ENCODE results near the gene CDC16. TPM values are rescaled to one million over a fixed set of nuclear protein-coding genes. Genes with fewer than 3 reads are reported as not detected.

CDC16 gene
- total RNA-seq, 1 donor from 2014 or later, result 80.4 TPM

- intact Hi-C loops (cut with micrococcal nuclease), result no loop called here
- no peak overlapping the region for H3K27ac Mint-ChIP-seq
- peaks cover 17% of the 10 kb centered on the region for H3K4me1 Mint-ChIP-seq (ENCODE audit: low read depth)
- peaks cover 66% of the 10 kb centered on the region for H3K36me3 Mint-ChIP-seq (ENCODE audit: low read depth)
- no peaks in the 10 kb centered on the region for H3K27me3 Mint-ChIP-seq (ENCODE audit: low read depth)
- no peak overlapping the region for H3K4me3 Mint-ChIP-seq (ENCODE audit: low read depth)
- H3K9me3 Mint-ChIP-seq, result no peaks in the 10 kb centered on the region
- no peak for DNase-seq (ENCODE audit: low spot score)
Observed at GRCh38 chr13:114272977-114273376, 38.3 kb downstream of the CDC16 start.

GRCh38 chr13:114275304-114275703, 40.6 kb downstream of the CDC16 start:
- intact Hi-C loops (cut with micrococcal nuclease), result no loop called here
- Mint-ChIP-seq H3K4me3 (ENCODE audit: low read depth) (no peak overlapping the region), H3K9me3 (no peaks in the 10 kb centered on the region), H3K4me1 (ENCODE audit: low read depth) (peaks cover 17% of the 10 kb centered on the region), H3K27ac (no peak overlapping the region), H3K36me3 (ENCODE audit: low read depth) (peaks cover 60% of the 10 kb centered on the region), H3K27me3 (ENCODE audit: low read depth) (no peaks in the 10 kb centered on the region)
- DNase-seq (ENCODE audit: low spot score), result no peak

DNA sequence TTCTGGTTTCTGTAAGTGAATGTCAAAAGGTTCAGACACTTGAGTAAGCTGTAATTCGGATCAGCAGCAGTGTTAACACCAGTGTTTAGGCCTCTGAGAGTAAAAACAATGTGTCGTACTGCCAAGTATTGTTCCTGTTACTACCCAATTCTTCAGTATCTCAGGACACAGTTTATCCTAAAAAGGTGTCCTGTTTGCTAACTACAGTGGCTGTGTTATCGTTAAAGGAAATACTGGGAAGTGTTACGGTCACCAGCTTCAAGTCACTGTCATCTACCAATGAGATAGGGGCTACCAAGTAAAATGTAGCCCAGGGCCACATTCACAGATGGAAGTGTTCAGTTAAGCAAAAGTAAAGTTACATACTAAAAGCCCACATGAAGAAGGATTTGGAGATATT, 44.4 kb downstream of the CDC16 start:
- H3K27ac Mint-ChIP-seq, result peak overlapping the region; percentile 92
- no peaks in the 10 kb centered on the region for H3K27me3 Mint-ChIP-seq (ENCODE audit: low read depth)
- H3K36me3 Mint-ChIP-seq (ENCODE audit: low read depth), result peaks cover 49% of the 10 kb centered on the region
- H3K4me1 Mint-ChIP-seq (ENCODE audit: low read depth), result peaks cover 34% of the 10 kb centered on the region
- intact Hi-C loops (cut with micrococcal nuclease), result no loop called here
- no peaks in the 10 kb centered on the region for H3K9me3 Mint-ChIP-seq
- DNase-seq (ENCODE audit: low spot score), result no peak
- no peak overlapping the region for H3K4me3 Mint-ChIP-seq (ENCODE audit: low read depth)

- Mint-ChIP-seq H3K27ac (peak overlapping the region; percentile 92), H3K4me3 (ENCODE audit: low read depth) (peak overlapping the region; percentile 74), H3K36me3 (ENCODE audit: low read depth) (peaks cover 48% of the 10 kb centered on the region), H3K9me3 (no peaks in the 10 kb centered on the region), H3K27me3 (ENCODE audit: low read depth) (no peaks in the 10 kb centered on the region), H3K4me1 (ENCODE audit: low read depth) (peaks cover 38% of the 10 kb centered on the region)
- no peak for DNase-seq (ENCODE audit: low spot score)
- intact Hi-C loops (cut with micrococcal nuclease), result loop anchor here (2.0 kb wide), 1 partner anchor 45 kb away; the partner anchor contains the start of gene CDC16
Observed at GRCh38 chr13:114279758-114280355, 45.2 kb downstream of the CDC16 start.

- H3K27ac Mint-ChIP-seq, result peak within 1 kb of the TSS; percentile 95
- intact Hi-C loops (cut with micrococcal nuclease), result loop anchor here (1.0 to 2.0 kb wide), 2 partner anchors 33 to 47 kb away; partner anchors contain the start of genes CDC16 and CHAMP1
- no peaks in the 10 kb centered on the region for H3K9me3 Mint-ChIP-seq
- H3K27me3 Mint-ChIP-seq (ENCODE audit: low read depth), result no peaks in the 10 kb centered on the region
- DNase-seq (ENCODE audit: low spot score), result peak; percentile 84
- peak within 1 kb of the TSS; percentile 85 for H3K4me3 Mint-ChIP-seq (ENCODE audit: low read depth)
- H3K36me3 Mint-ChIP-seq (ENCODE audit: low read depth), result peaks cover 50% of the 10 kb centered on the region
- peaks cover 35% of the 10 kb centered on the region for H3K4me1 Mint-ChIP-seq (ENCODE audit: low read depth)
Observed at GRCh38 chr13:114281351-114282040, 46.8 kb downstream of the CDC16 start, which contains the start of gene UPF3A. TSS of gene UPF3A (plus strand) at chr13:114281601. CDS start at chr13:114281640, 39 bp downstream.

DNA sequence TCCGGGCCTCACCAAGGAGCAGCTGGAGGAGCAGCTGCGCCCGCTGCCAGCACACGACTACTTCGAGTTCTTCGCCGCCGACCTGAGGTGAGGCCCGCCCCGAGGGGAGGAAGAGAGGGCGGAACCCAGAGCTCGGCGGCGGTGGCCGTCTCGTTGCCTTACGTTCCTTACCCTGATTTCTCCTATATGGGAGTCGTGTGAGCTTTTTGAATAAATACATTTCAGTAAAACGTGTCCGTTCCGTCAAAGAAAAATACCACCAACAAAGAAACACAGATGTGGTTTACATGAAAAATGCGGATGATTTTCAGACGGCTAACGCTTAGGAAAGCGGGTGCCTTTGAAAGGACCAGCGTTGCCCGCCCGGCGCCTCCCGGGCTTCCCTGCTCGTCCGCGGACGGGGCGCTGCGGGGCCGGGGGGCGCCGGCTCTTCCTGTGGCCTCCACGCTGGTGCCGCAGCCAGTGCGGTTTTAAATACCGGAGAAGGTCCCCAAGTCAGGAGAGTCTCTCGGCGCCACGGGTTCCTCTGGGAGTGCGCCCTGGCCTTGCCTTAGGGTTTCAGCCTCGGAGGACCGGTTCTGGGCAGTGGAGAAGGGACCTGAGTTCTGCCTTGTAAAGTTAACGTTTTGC, 47.5 kb downstream of the CDC16 start:
- H3K4me1 Mint-ChIP-seq (ENCODE audit: low read depth), result peaks cover 35% of the 10 kb centered on the region
- no peaks in the 10 kb centered on the region for H3K27me3 Mint-ChIP-seq (ENCODE audit: low read depth)
- peaks cover 55% of the 10 kb centered on the region for H3K36me3 Mint-ChIP-seq (ENCODE audit: low read depth)
- intact Hi-C loops (cut with micrococcal nuclease), result no loop called here
- H3K4me3 Mint-ChIP-seq (ENCODE audit: low read depth), result peak overlapping the region; percentile 85
- peak overlapping the region; percentile 86 for H3K27ac Mint-ChIP-seq
- H3K9me3 Mint-ChIP-seq, result no peaks in the 10 kb centered on the region
- peak; percentile 77 for DNase-seq (ENCODE audit: low spot score)

GRCh38 chr13:114283576-114283975, 48.9 kb downstream of the CDC16 start:
- H3K27me3 Mint-ChIP-seq (ENCODE audit: low read depth), result no peaks in the 10 kb centered on the region
- H3K4me1 Mint-ChIP-seq (ENCODE audit: low read depth), result peaks cover 35% of the 10 kb centered on the region
- intact Hi-C loops (cut with micrococcal nuclease), result no loop called here
- H3K9me3 Mint-ChIP-seq, result no peaks in the 10 kb centered on the region
- H3K27ac Mint-ChIP-seq, result peak overlapping the region; percentile 27
- peaks cover 60% of the 10 kb centered on the region for H3K36me3 Mint-ChIP-seq (ENCODE audit: low read depth)
- H3K4me3 Mint-ChIP-seq (ENCODE audit: low read depth), result peak overlapping the region; percentile 68
- DNase-seq (ENCODE audit: low spot score), result no peak

DNA sequence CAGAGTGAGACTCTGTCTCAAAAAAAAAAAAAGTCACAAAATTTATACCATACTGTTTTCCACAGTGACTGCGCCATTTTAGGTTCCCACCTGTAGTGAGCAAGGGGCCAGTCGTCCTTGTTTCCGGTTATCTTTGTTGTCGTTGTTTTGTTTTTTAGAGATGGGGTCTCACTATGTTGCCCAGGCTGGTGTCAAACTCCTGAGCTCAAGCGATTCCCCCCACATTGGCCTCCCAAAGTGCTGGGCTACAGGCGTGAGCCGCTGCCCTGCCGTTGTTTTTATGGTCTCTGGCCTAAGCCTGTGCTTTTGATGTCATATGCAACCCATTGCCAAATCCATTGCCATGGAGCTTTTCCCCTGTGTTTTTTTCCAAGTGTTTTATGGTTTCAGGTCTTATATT, 50.0 kb downstream of the CDC16 start:
- Mint-ChIP-seq H3K9me3 (no peaks in the 10 kb centered on the region), H3K27ac (no peak overlapping the region), H3K4me1 (ENCODE audit: low read depth) (peaks cover 30% of the 10 kb centered on the region), H3K27me3 (ENCODE audit: low read depth) (no peaks in the 10 kb centered on the region), H3K36me3 (ENCODE audit: low read depth) (peaks cover 63% of the 10 kb centered on the region), H3K4me3 (ENCODE audit: low read depth) (peak overlapping the region; percentile 30)
- intact Hi-C loops (cut with micrococcal nuclease), result no loop called here
- no peak for DNase-seq (ENCODE audit: low spot score)

GRCh38 chr13:114285166-114285808, 50.6 kb downstream of the CDC16 start:
- no peak for DNase-seq (ENCODE audit: low spot score)
- Mint-ChIP-seq H3K4me1 (ENCODE audit: low read depth) (peaks cover 25% of the 10 kb centered on the region), H3K27me3 (ENCODE audit: low read depth) (no peaks in the 10 kb centered on the region), H3K9me3 (no peaks in the 10 kb centered on the region), H3K27ac (no peak overlapping the region), H3K4me3 (ENCODE audit: low read depth) (peak overlapping the region; percentile 18), H3K36me3 (ENCODE audit: low read depth) (peaks cover 62% of the 10 kb centered on the region)
- intact Hi-C loops (cut with micrococcal nuclease), result no loop called here

GRCh38 chr13:114286808-114287207, 52.1 kb downstream of the CDC16 start:
- Mint-ChIP-seq H3K4me1 (ENCODE audit: low read depth) (peaks cover 19% of the 10 kb centered on the region), H3K9me3 (no peaks in the 10 kb centered on the region), H3K36me3 (ENCODE audit: low read depth) (peaks cover 66% of the 10 kb centered on the region), H3K27me3 (ENCODE audit: low read depth) (no peaks in the 10 kb centered on the region), H3K4me3 (ENCODE audit: low read depth) (no peak overlapping the region), H3K27ac (no peak overlapping the region)
- intact Hi-C loops (cut with micrococcal nuclease), result no loop called here
- DNase-seq (ENCODE audit: low spot score), result no peak

DNA sequence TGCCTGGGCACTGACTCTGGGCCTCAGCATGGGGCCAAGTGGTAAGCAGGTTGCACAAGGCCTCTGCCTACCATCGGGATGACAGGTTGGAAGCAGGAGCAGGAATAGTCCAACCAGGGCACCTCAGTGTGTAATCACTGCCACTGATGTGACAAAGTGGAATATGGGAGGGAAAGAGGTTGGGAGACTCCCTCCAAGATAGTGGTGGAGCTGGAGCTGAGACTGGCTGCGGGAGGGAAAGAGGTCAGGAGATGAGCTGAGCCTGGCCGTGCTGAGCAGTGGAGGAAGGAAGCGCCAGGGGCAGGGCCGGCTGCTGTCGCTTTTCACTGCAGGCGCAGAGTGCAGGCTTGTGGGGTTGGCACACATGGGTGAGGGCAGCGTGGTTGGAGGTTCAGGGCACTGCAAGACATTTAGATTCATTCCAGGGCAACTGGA, 53.5 kb downstream of the CDC16 start:
- Mint-ChIP-seq H3K36me3 (ENCODE audit: low read depth) (peaks cover 78% of the 10 kb centered on the region), H3K4me1 (ENCODE audit: low read depth) (peaks cover 16% of the 10 kb centered on the region), H3K9me3 (no peaks in the 10 kb centered on the region), H3K27me3 (ENCODE audit: low read depth) (no peaks in the 10 kb centered on the region), H3K27ac (peak overlapping the region; percentile 1), H3K4me3 (ENCODE audit: low read depth) (no peak overlapping the region)
- intact Hi-C loops (cut with micrococcal nuclease), result no loop called here
- no peak for DNase-seq (ENCODE audit: low spot score)

- H3K4me3 Mint-ChIP-seq (ENCODE audit: low read depth), result no peak overlapping the region
- H3K4me1 Mint-ChIP-seq (ENCODE audit: low read depth), result no peaks in the 10 kb centered on the region
- no peak overlapping the region for H3K27ac Mint-ChIP-seq
- H3K27me3 Mint-ChIP-seq (ENCODE audit: low read depth), result no peaks in the 10 kb centered on the region
- intact Hi-C loops (cut with micrococcal nuclease), result no loop called here
- no peaks in the 10 kb centered on the region for H3K9me3 Mint-ChIP-seq
- DNase-seq (ENCODE audit: low spot score), result no peak
- H3K36me3 Mint-ChIP-seq (ENCODE audit: low read depth), result peaks cover 44% of the 10 kb centered on the region
Observed at GRCh38 chr13:114296448-114296847, 61.8 kb downstream of the CDC16 start.
